H1 (cell line): Measurements from ENCODE around the gene PPP2R3A. TPM values are rescaled to one million over a fixed set of nuclear protein-coding genes. Genes with fewer than 3 reads are reported as not detected.

Experiments
- CTCF ChIA-PET: fragments of 300-600 bp; sonication (Branson Sonifier 250); formaldehyde crosslinking; loops from one replicate; lab custom pipeline; 2021; ENCODE audit not compliant: partially characterized antibody; lab: Charles Lee
- POLR2A ChIA-PET: fragments of 300-600 bp; sonication (Branson Sonifier 250); formaldehyde crosslinking; loops from one replicate; lab custom pipeline; 2021; ENCODE audit warnings: inconsistent platforms; ENCODE audit not compliant: partially characterized antibody; lab: Charles Lee
- DNase-seq, 2 experiments: peaks; one replicate each; pipeline versions ENCODE4 v3.0.0 to v3.0.0-alpha.2; 2010 to 2022; ENCODE audit warnings: low spot score in 2 of 2, low read depth in 1 of 2, mixed read lengths in 1 of 2
- FAIRE-seq: peaks from 2 replicates; lab custom pipeline; 2011; peaks lifted over from hg19 to GRCh38; lab: Jason Lieb, UNC
- H2AFZ ChIP-seq: 2 replicates; pipeline ENCODE4 v1.8.1; 2012; ENCODE audit warnings: low read length, inconsistent platforms
- H2AK5ac ChIP-seq: 2 replicates; pipeline ENCODE4 v1.6.1; 2013; ENCODE audit warnings: low read depth, low read length
- H2BK120ac ChIP-seq: replicated peaks from 2 replicates; pipeline ENCODE3; 2013; ENCODE audit warnings: low read depth, low read length, inconsistent platforms
- H2BK12ac ChIP-seq: 2 replicates; pipeline ENCODE4 v1.6.1; 2013; ENCODE audit warnings: low read depth, low read length
- H2BK15ac ChIP-seq: 2 replicates; pipeline ENCODE4 v1.6.1; 2013; ENCODE audit warnings: low read length
- H2BK20ac ChIP-seq: 2 replicates; pipeline ENCODE4 v1.6.1; 2013; ENCODE audit warnings: low read length
- H2BK5ac ChIP-seq: 2 replicates; pipeline ENCODE4 v1.6.1; 2013; ENCODE audit warnings: low read depth, low read length
- H3K14ac ChIP-seq: 2 replicates; pipeline ENCODE4 v1.6.1; 2013; ENCODE audit warnings: inconsistent platforms; ENCODE audit not compliant: insufficient read length
- H3K18ac ChIP-seq: 2 replicates; pipeline ENCODE4 v1.6.1; 2013; ENCODE audit warnings: low read length; ENCODE audit errors: extremely low read depth
- H3K23ac ChIP-seq: 2 replicates; pipeline ENCODE4 v1.6.1; 2013; ENCODE audit warnings: inconsistent platforms; ENCODE audit not compliant: insufficient read length
- H3K23me2 ChIP-seq: 2 replicates; pipeline ENCODE4 v1.6.1; 2013; ENCODE audit warnings: low read depth, low read length
- H3K27ac ChIP-seq: 2 replicates; pipeline ENCODE4 v1.6.1; 2011; ENCODE audit warnings: low read depth, low read length, inconsistent platforms
- H3K27me3 ChIP-seq, 4 experiments: replicated peaks in 1 of 4; 1 replicate in 1 of 4; 2 replicates in 3 of 4; pipeline versions ENCODE4 v1.6.1 to v1.8.1; 2011 to 2013; ENCODE audit warnings: low read length in 3 of 4, mild to moderate bottlenecking in 3 of 4, inconsistent platforms in 2 of 4, mixed read lengths in 2 of 4, moderate library complexity in 1 of 4; ENCODE audit not compliant: control insufficient read depth in 3 of 4, insufficient read depth in 3 of 4; ENCODE audit errors: extremely low read depth in 1 of 4
- H3K36me3 ChIP-seq, 4 experiments: 2 replicates each; pipeline versions ENCODE4 v1.6.1 to v1.8.1; 2011 to 2013; ENCODE audit warnings: mild to moderate bottlenecking in 4 of 4, low read length in 3 of 4, moderate library complexity in 2 of 4, control low read depth in 1 of 4, inconsistent platforms in 1 of 4; ENCODE audit not compliant: insufficient read depth in 4 of 4, control insufficient read depth in 2 of 4
- H3K4ac ChIP-seq: replicated peaks from 2 replicates; pipeline ENCODE3; 2013; ENCODE audit warnings: low read length, low read depth, mixed read lengths, inconsistent platforms; ENCODE audit not compliant: insufficient read length
- H3K4me1 ChIP-seq, 4 experiments: replicated peaks in 1 of 4; 1 replicate in 1 of 4; 2 replicates in 3 of 4; pipeline versions ENCODE4 v1.6.1 to v1.8.1; 2011 to 2013; ENCODE audit warnings: low read length in 3 of 4, inconsistent platforms in 2 of 4, mixed read lengths in 1 of 4; ENCODE audit not compliant: insufficient read depth in 4 of 4, control insufficient read depth in 3 of 4
- H3K4me2 ChIP-seq, 2 experiments: 2 replicates each; pipeline versions ENCODE4 v1.6.1 to v1.8.1; 2011 to 2013; ENCODE audit warnings: low read depth in 2 of 2, low read length in 2 of 2, control low read depth in 1 of 2, inconsistent platforms in 1 of 2, mild to moderate bottlenecking in 1 of 2; ENCODE audit not compliant: insufficient read depth in 1 of 2
- H3K4me3 ChIP-seq, 4 experiments: fragments of 200-600, 300-600 bp in 1 of 4; sonication (generic), shearing (Covaris generic), sonication (Bioruptor Twin) in 1 of 4; 2 replicates each; pipeline versions ENCODE4 v1.5.1 to v1.8.1; 2011 to 2016; ENCODE audit warnings: low read length in 4 of 4, low read depth in 3 of 4, control low read depth in 2 of 4, inconsistent platforms in 2 of 4, mild to moderate bottlenecking in 2 of 4, mixed read lengths in 1 of 4, moderate library complexity in 1 of 4; ENCODE audit not compliant: insufficient read depth in 2 of 4; ENCODE audit errors: extremely low read depth in 1 of 4
- H3K56ac ChIP-seq: replicated peaks from 2 replicates; pipeline ENCODE3; 2013; ENCODE audit warnings: low read depth, mild to moderate bottlenecking, mixed read lengths, low read length, inconsistent platforms; ENCODE audit not compliant: insufficient read length
- H3K79me1 ChIP-seq: 2 replicates; pipeline ENCODE4 v1.6.1; 2013; ENCODE audit warnings: low read depth, low read length, control low read depth
- H3K79me2 ChIP-seq, 2 experiments: 2 replicates each; pipeline versions ENCODE4 v1.6.1 to v1.8.1; 2012 to 2013; ENCODE audit warnings: low read length in 2 of 2, mild to moderate bottlenecking in 2 of 2, inconsistent platforms in 1 of 2; ENCODE audit not compliant: insufficient read depth in 2 of 2, control insufficient read depth in 1 of 2
- H3K9ac ChIP-seq, 4 experiments: replicated peaks in 1 of 4; 1 replicate in 1 of 4; 2 replicates in 3 of 4; pipeline versions ENCODE4 v1.6.1 to v1.8.1; 2011 to 2013; ENCODE audit warnings: low read depth in 3 of 4, low read length in 3 of 4, control low read depth in 2 of 4, mild to moderate bottlenecking in 2 of 4, moderate library complexity in 2 of 4, inconsistent platforms in 1 of 4; ENCODE audit errors: extremely low read depth in 1 of 4
- H3K9me3 ChIP-seq, 2 experiments: 2 replicates each; pipeline versions ENCODE4 v1.6.1 to v1.8.1; 2012 to 2013; ENCODE audit warnings: mild to moderate bottlenecking in 2 of 2, moderate library complexity in 2 of 2, control low read depth in 1 of 2, inconsistent platforms in 1 of 2, low read depth in 1 of 2, low read length in 1 of 2, mixed read lengths in 1 of 2; ENCODE audit not compliant: insufficient read depth in 2 of 2
- H4K20me1 ChIP-seq, 2 experiments: replicated peaks in 1 of 2; 2 replicates each; pipeline versions ENCODE3 to v1.8.1; 2011 to 2013; ENCODE audit warnings: inconsistent platforms in 2 of 2, low read length in 2 of 2, mild to moderate bottlenecking in 1 of 2; ENCODE audit not compliant: insufficient read depth in 2 of 2, control insufficient read depth in 1 of 2
- H4K5ac ChIP-seq: 2 replicates; pipeline ENCODE4 v1.6.1; 2013; ENCODE audit warnings: low read length, low read depth, mixed read lengths, inconsistent platforms; ENCODE audit not compliant: insufficient read length
- H4K8ac ChIP-seq: 2 replicates; pipeline ENCODE4 v1.8.0; 2013; ENCODE audit warnings: mild to moderate bottlenecking, moderate library complexity, low read length, inconsistent platforms; ENCODE audit not compliant: insufficient read depth; ENCODE audit errors: extremely low read depth
- H4K91ac ChIP-seq: replicated peaks from 2 replicates; pipeline ENCODE3; 2013; ENCODE audit warnings: low read length, mixed read lengths, inconsistent platforms; ENCODE audit not compliant: insufficient read length
- CBX8 ChIP-seq: fragments of 300-800, 300-1000 bp; sonication (generic); IDR thresholded peaks from 2 replicates; pipeline ENCODE4 v1.7.1; 2016; ENCODE audit warnings: low read depth, low read length, borderline replicate concordance
- FOSL1 ChIP-seq: IDR thresholded peaks from 2 replicates; pipeline ENCODE4 v1.6.1; 2011; ENCODE audit warnings: mild to moderate bottlenecking, low read depth, low read length, moderate library complexity; ENCODE audit not compliant: insufficient read depth
- HDAC6 ChIP-seq: IDR thresholded peaks from one replicate; pipeline ENCODE4 v1.7.1; 2012; ENCODE audit warnings: low read depth, mild to moderate bottlenecking, inconsistent platforms, low read length, moderate library complexity
- JUN ChIP-seq: IDR thresholded peaks from 2 replicates; pipeline ENCODE4 v1.6.1; 2011; ENCODE audit warnings: low read depth, mild to moderate bottlenecking, improper control_type of control experiment, low read length
- KDM1A ChIP-seq: fragments of 200-600, 300-600 bp; sonication (generic); IDR thresholded peaks from 2 replicates; pipeline ENCODE4 v1.7.1; 2016; ENCODE audit warnings: mild to moderate bottlenecking, low read length, borderline replicate concordance
- KDM5A ChIP-seq: fragments of 200-600 bp; IDR thresholded peaks from 2 replicates; pipeline ENCODE4 v1.7.1; 2012; ENCODE audit warnings: mild to moderate bottlenecking, low read length, inconsistent platforms, mixed read lengths
- NANOG ChIP-seq: IDR thresholded peaks from 2 replicates; pipeline ENCODE4 v1.6.1; 2011; ENCODE audit warnings: low read length, low read depth, mild to moderate bottlenecking, inconsistent platforms; ENCODE audit not compliant: insufficient read depth, poor library complexity, severe bottlenecking
- PHF8 ChIP-seq: fragments of 200-600 bp; sonication (generic); conservative IDR thresholded peaks from 2 replicates; pipeline ENCODE4 v1.7.1; 2012; ENCODE audit warnings: low read depth, mild to moderate bottlenecking, inconsistent platforms, low read length, moderate library complexity
- POLR2AphosphoS5 ChIP-seq: IDR thresholded peaks from 2 replicates; pipeline ENCODE4 v1.6.1; 2011; ENCODE audit warnings: low read depth, low read length
- POU5F1 ChIP-seq: IDR thresholded peaks from 2 replicates; pipeline ENCODE4 v1.6.1; 2011; ENCODE audit warnings: low read depth, mild to moderate bottlenecking, low read length, moderate library complexity
- RXRA ChIP-seq: IDR thresholded peaks from 2 replicates; pipeline ENCODE4 v1.6.1; 2011; ENCODE audit warnings: low read depth, mild to moderate bottlenecking, low read length, moderate library complexity; ENCODE audit not compliant: insufficient read depth
- SP2 ChIP-seq: IDR thresholded peaks from 2 replicates; pipeline ENCODE4 v1.6.1; 2012; ENCODE audit warnings: mild to moderate bottlenecking, low read length, inconsistent platforms
- SUZ12 ChIP-seq: fragments of 200-600 bp; sonication (generic); IDR thresholded peaks from 2 replicates; pipeline ENCODE4 v1.6.1; 2012; ENCODE audit warnings: mild to moderate bottlenecking, inconsistent platforms, low read length, moderate library complexity, mixed read lengths
- WGBS, 2 experiments: shearing (Covaris generic) in 1 of 2; methylation state at CpG; one replicate each; pipeline versions ENCODE4 v1.1.6 to v1.1.7; 2013 to 2015; ENCODE audit warnings: low lambda C conversion rate in 2 of 2, mixed read lengths in 2 of 2, inconsistent platforms in 1 of 2, low coverage in 1 of 2, missing lambda C conversion rate in 1 of 2; ENCODE audit not compliant: insufficient replicate concordance in 2 of 2, insufficient coverage in 1 of 2, insufficient read length in 1 of 2; ENCODE audit errors: extremely low coverage in 1 of 2, missing lambda C conversion rate in 1 of 2; 5-methylcytosine and 5-hydroxymethylcytosine counted together
- polyA plus RNA-seq, 7 experiments: library from polyadenylated mRNA; depleted of rRNA in 3 of 7; stranded (reverse) in 5 of 7; unstranded in 2 of 7; fragments of >200 nt in 5 of 7; fragments of 200-250 nt in 2 of 7; gene quantifications; 1 replicate in 5 of 7; 2 replicates in 1 of 7; 4 replicates in 1 of 7; pipeline versions ENCODE4 v1.2.1 to v1.2.3, GENCODE V29; 2011 to 2013; ENCODE audit warnings: missing spikeins in 2 of 7, mixed read lengths in 2 of 7
- total RNA-seq: library from RNA; stranded (reverse); fragmentation: NEBNext Ultra II Directional; extraction: Animal tissue kit (Norgen Biotek cat#: 25700); gene quantifications from 2 replicates; pipeline ENCODE4 v1.2.1, GENCODE V29; 2021
- TF ChIP-seq, protein P1 (sequence below): IDR thresholded peaks from 2 replicates; pipeline ENCODE4 v1.6.1; 2011; ENCODE audit warnings: low read length, improper control_type of control experiment

PPP2R3A gene
- total and polyA plus RNA-seq, 2 of the 8 experiments (the other 6 are each of a cell fraction or from before 2014, with no cell fraction given) = 4.1 to 15.2 TPM

DNA sequence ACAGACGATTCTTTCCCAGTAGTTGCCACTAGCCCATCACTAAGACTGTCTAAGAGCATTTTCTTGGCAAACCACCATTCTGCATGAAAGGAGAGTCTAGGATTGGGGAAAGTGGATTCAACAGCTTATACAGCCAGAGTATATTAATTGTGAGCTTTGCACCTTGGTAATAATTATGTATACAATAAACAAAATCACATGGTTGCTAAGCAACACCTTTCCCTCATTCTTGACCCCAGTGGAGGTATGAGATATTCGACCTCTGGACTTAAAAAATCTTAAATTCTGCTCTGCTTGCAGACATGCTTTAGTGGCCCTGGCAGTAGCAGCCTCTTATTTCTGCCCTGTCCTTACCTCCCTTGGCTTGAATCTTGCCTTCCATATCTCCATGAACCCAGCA is 73.1 kb downstream of the PPP2R3A start:
- Histone ChIP-seq H3K4me1 (no peaks in the 10 kb centered on the region), H3K79me2 (no peaks in the 10 kb centered on the region), H3K27me3 (no peaks in the 10 kb centered on the region), H3K27ac (no peak overlapping the region), H2AK5ac (no peak overlapping the region), H4K8ac (no peak overlapping the region), H3K4me3 (no peak overlapping the region), H2BK15ac (no peak overlapping the region), H2BK120ac (no peak overlapping the region), H3K4ac (no peak overlapping the region), H2BK5ac (no peak overlapping the region), H3K23me2 (no peaks in the 10 kb centered on the region), H4K5ac (no peak overlapping the region), H2AFZ (no peak overlapping the region), H3K14ac (no peak overlapping the region), H3K79me1 (no peaks in the 10 kb centered on the region), H3K36me3 (peaks cover 0 to 4% (median 0%) of the 10 kb centered on the region in 4 experiments; a peak in 1 of 8 replicates), H3K9ac (no peak overlapping the region), H3K9me3 (no peaks in the 10 kb centered on the region), H4K20me1 (no peaks in the 10 kb centered on the region), H2BK20ac (no peak overlapping the region), H3K23ac (no peak overlapping the region), H3K4me2 (no peak overlapping the region), H3K56ac (no peak overlapping the region), H4K91ac (no peak overlapping the region), H3K18ac (no peak overlapping the region), H2BK12ac (no peak overlapping the region)
- no peak for DNase-seq
- WGBS, 2 experiments = 86% methylated on average over 2 of the region's 2 CpGs; no CpG with 5 or more reads in 1 of the 2 experiments
- CTCF ChIA-PET = interaction anchor here (1.0 to 9.4 kb wide), 2 partner anchors 119 to 133 kb away, joined by 3 to 125 read pairs; no protein-coding TSS in a partner anchor
- POLR2A ChIA-PET = no interaction called here
- FAIRE-seq = no peak
- TF ChIP-seq POU5F1 (no peak), POLR2AphosphoS5 (no peak), PHF8 (no peak), HDAC6 (no peak), FOSL1 (no peak), KDM5A (no peak), RXRA (no peak), SUZ12 (no peak), KDM1A (no peak), CBX8 (no peak), JUN (no peak), NANOG (no peak), SP2 (no peak)
- TF ChIP-seq, protein P1, sequence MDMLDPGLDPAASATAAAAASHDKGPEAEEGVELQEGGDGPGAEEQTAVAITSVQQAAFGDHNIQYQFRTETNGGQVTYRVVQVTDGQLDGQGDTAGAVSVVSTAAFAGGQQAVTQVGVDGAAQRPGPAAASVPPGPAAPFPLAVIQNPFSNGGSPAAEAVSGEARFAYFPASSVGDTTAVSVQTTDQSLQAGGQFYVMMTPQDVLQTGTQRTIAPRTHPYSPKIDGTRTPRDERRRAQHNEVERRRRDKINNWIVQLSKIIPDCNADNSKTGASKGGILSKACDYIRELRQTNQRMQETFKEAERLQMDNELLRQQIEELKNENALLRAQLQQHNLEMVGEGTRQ = no peak
